ENCODE measurements around the gene SPRR1B. TPM values are rescaled to one million over a fixed set of nuclear protein-coding genes. Genes with fewer than 3 reads are reported as not detected.

Gene SPRR1B
- total RNA-seq (2022) (3.1 TPM in 1 of 2 replicates, not detected in the other), Bru-seq, nascent RNA (percentile 33 among the genes with signal in this experiment), BruChase-seq, experiment 1, labeled RNA remaining after a 6-hour chase (not detected), BruChase-seq, experiment 2, labeled RNA remaining after a 2-hour chase (not detected)
- long read RNA-seq, partial matches to known transcripts: 0 of 1 reads
- long read RNA-seq, other reads (novel, unspliced or antisense): 0 of 1 reads

GRCh38 chr1:153030895-153031294 lies at the start of gene SPRR1B:
Gene SPRR1B (plus strand): TSS chr1:153031203. CDS start chr1:153032346, 1,143 bp downstream.
- intact Hi-C loops (cut with micrococcal nuclease; ENCODE audit: unreplicated experiment): loop anchor here (5.0 to 10.0 kb wide), 2 partner anchors 34 to 376 kb away; no protein-coding TSS in a partner anchor
- no peaks in the 10 kb centered on the region for H3K27me3 Mint-ChIP-seq (ENCODE audit: unreplicated experiment)
- no peaks in the 10 kb centered on the region for H3K9me3 Mint-ChIP-seq (ENCODE audit: low read depth, unreplicated experiment)
- no peak within 1 kb of the TSS for H3K27ac Mint-ChIP-seq (ENCODE audit: unreplicated experiment)
- H3K4me3 Mint-ChIP-seq (ENCODE audit: low read depth, unreplicated experiment): no peak within 1 kb of the TSS
- CTCF ChIA-PET: no interaction called here
- no peaks in the 10 kb centered on the region for H3K36me3 Mint-ChIP-seq (ENCODE audit: insufficient read depth, unreplicated experiment)
- peak; percentile 31 for DNase-seq
- H3K4me1 Mint-ChIP-seq (ENCODE audit: low read depth, unreplicated experiment): peaks cover 25% of the 10 kb centered on the region
- BruUV-seq (replicated peaks): no TSS peak
- TF ChIP-seq, protein P1, sequence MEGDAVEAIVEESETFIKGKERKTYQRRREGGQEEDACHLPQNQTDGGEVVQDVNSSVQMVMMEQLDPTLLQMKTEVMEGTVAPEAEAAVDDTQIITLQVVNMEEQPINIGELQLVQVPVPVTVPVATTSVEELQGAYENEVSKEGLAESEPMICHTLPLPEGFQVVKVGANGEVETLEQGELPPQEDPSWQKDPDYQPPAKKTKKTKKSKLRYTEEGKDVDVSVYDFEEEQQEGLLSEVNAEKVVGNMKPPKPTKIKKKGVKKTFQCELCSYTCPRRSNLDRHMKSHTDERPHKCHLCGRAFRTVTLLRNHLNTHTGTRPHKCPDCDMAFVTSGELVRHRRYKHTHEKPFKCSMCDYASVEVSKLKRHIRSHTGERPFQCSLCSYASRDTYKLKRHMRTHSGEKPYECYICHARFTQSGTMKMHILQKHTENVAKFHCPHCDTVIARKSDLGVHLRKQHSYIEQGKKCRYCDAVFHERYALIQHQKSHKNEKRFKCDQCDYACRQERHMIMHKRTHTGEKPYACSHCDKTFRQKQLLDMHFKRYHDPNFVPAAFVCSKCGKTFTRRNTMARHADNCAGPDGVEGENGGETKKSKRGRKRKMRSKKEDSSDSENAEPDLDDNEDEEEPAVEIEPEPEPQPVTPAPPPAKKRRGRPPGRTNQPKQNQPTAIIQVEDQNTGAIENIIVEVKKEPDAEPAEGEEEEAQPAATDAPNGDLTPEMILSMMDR (IDR thresholded peaks at IDR 0.05; ENCODE audit: unreplicated experiment): no peak

GRCh38 chr1:152982076-152982475 lies 48.9 kb upstream of the SPRR1B start:
- no peak for DNase-seq
- H3K36me3 Mint-ChIP-seq (ENCODE audit: insufficient read depth, unreplicated experiment): no peaks in the 10 kb centered on the region
- CTCF ChIA-PET: interaction anchor here (1.7 kb wide), 1 partner anchor 15 kb away, joined by 3 read pairs; no protein-coding TSS in a partner anchor
- BruUV-seq (replicated peaks): no TSS peak
- peaks cover 2% of the 10 kb centered on the region for H3K9me3 Mint-ChIP-seq (ENCODE audit: low read depth, unreplicated experiment)
- no peaks in the 10 kb centered on the region for H3K27me3 Mint-ChIP-seq (ENCODE audit: unreplicated experiment)
- TF ChIP-seq, protein P1 (IDR thresholded peaks at IDR 0.05; ENCODE audit: unreplicated experiment): no peak
- no peak overlapping the region for H3K27ac Mint-ChIP-seq (ENCODE audit: unreplicated experiment)
- intact Hi-C loops (cut with micrococcal nuclease; ENCODE audit: unreplicated experiment): no loop called here
- H3K4me1 Mint-ChIP-seq (ENCODE audit: low read depth, unreplicated experiment): peaks cover 35% of the 10 kb centered on the region
- no peak overlapping the region for H3K4me3 Mint-ChIP-seq (ENCODE audit: low read depth, unreplicated experiment)

GRCh38 chr1:152983234-152983633 lies 47.8 kb upstream of the SPRR1B start:
- TF ChIP-seq, protein P1 (IDR thresholded peaks at IDR 0.05; ENCODE audit: unreplicated experiment): no peak
- H3K4me3 Mint-ChIP-seq (ENCODE audit: low read depth, unreplicated experiment): no peak overlapping the region
- H3K9me3 Mint-ChIP-seq (ENCODE audit: low read depth, unreplicated experiment): peaks cover 2% of the 10 kb centered on the region
- peaks cover 35% of the 10 kb centered on the region for H3K4me1 Mint-ChIP-seq (ENCODE audit: low read depth, unreplicated experiment)
- peak; percentile 24 for DNase-seq
- H3K36me3 Mint-ChIP-seq (ENCODE audit: insufficient read depth, unreplicated experiment): no peaks in the 10 kb centered on the region
- no TSS peak for BruUV-seq (replicated peaks)
- CTCF ChIA-PET: interaction anchor here (1.1 kb wide), 1 partner anchor 112 kb away, joined by 3 read pairs; no protein-coding TSS in a partner anchor
- H3K27me3 Mint-ChIP-seq (ENCODE audit: unreplicated experiment): no peaks in the 10 kb centered on the region
- intact Hi-C loops (cut with micrococcal nuclease; ENCODE audit: unreplicated experiment): no loop called here
- no peak overlapping the region for H3K27ac Mint-ChIP-seq (ENCODE audit: unreplicated experiment)

- Mint-ChIP-seq H3K27me3 (ENCODE audit: unreplicated experiment) (no peaks in the 10 kb centered on the region), H3K27ac (ENCODE audit: unreplicated experiment) (no peak within 1 kb of the TSS), H3K36me3 (ENCODE audit: insufficient read depth, unreplicated experiment) (no peaks in the 10 kb centered on the region), H3K9me3 (ENCODE audit: low read depth, unreplicated experiment) (peaks cover 2% of the 10 kb centered on the region), H3K4me3 (ENCODE audit: low read depth, unreplicated experiment) (no peak within 1 kb of the TSS), H3K4me1 (ENCODE audit: low read depth, unreplicated experiment) (peaks cover 35% of the 10 kb centered on the region)
- TF ChIP-seq, protein P1 (IDR thresholded peaks at IDR 0.05; ENCODE audit: unreplicated experiment): no peak
- intact Hi-C loops (cut with micrococcal nuclease; ENCODE audit: unreplicated experiment): no loop called here
- BruUV-seq (replicated peaks): no TSS peak
- peak; percentile 40 for DNase-seq
- CTCF ChIA-PET: interaction anchor here (1.1 kb wide), 1 partner anchor 113 kb away, joined by 3 read pairs; no protein-coding TSS in a partner anchor
Measured at GRCh38 chr1:152983743-152984142, 47.3 kb upstream of the SPRR1B start, which contains the start of gene SPRR1A. Gene SPRR1A (plus strand): TSS chr1:152984081. CDS start chr1:152985231, 1,150 bp downstream.
